ENCODE data around the gene MATN3.
"Not testable (repeated sequence)": the region's sequence is repeated elsewhere in the genome, so short reads cannot be mapped to it uniquely, and the experiment has no call there.

Gene MATN3

GRCh38 chr2:20012282-20013125 lies at the start of gene MATN3:
MATN3 (minus strand) TSS chr2:20012668; CDS start chr2:20012631, 37 bp downstream.
- no peak for DNase-seq

GRCh38 chr2:20061940-20062339 lies 49.5 kb upstream of the MATN3 start:
- DNase-seq = no peak

GRCh38 chr2:20061476-20061875 lies 49.0 kb upstream of the MATN3 start:
- no peak for DNase-seq

- no peak for DNase-seq
Measured at GRCh38 chr2:20060106-20060505, 47.6 kb upstream of the MATN3 start.

- no peak for DNase-seq
Measured at GRCh38 chr2:20057268-20057667, 44.8 kb upstream of the MATN3 start.

- DNase-seq = no peak
Measured at GRCh38 chr2:20054931-20055330, 42.5 kb upstream of the MATN3 start.

- DNase-seq = no peak
Measured at GRCh38 chr2:20054119-20054518, 41.7 kb upstream of the MATN3 start.

- DNase-seq = peak; percentile 20
Measured at GRCh38 chr2:20052861-20053281, 40.4 kb upstream of the MATN3 start.

GRCh38 chr2:20052229-20052851 lies 39.9 kb upstream of the MATN3 start:
- DNase-seq = peak; percentile 37

- DNase-seq = peak; percentile 99
Measured at GRCh38 chr2:20051532-20052228, 39.2 kb upstream of the MATN3 start, which contains the start of gene LAPTM4A. LAPTM4A (minus strand) TSS chr2:20051628; CDS start chr2:20051520, 108 bp downstream.

GRCh38 chr2:20050646-20051531 lies 38.4 kb upstream of the MATN3 start:
- no peak for DNase-seq

- peak; percentile 36 for DNase-seq
Measured at GRCh38 chr2:20050104-20050645, 37.7 kb upstream of the MATN3 start.

- DNase-seq = no peak
Measured at GRCh38 chr2:20049637-20050036, 37.2 kb upstream of the MATN3 start.

GRCh38 chr2:20048488-20049448 lies 36.3 kb upstream of the MATN3 start:
- no peak for DNase-seq

- not testable (repeated sequence) for DNase-seq
Measured at GRCh38 chr2:20045712-20046292, 33.3 kb upstream of the MATN3 start.

- no peak for DNase-seq
Measured at GRCh38 chr2:20044778-20045177, 32.3 kb upstream of the MATN3 start.

GRCh38 chr2:20042531-20042930 lies 30.1 kb upstream of the MATN3 start:
- no peak for DNase-seq

GRCh38 chr2:20040489-20041172 lies 28.2 kb upstream of the MATN3 start:
- no peak for DNase-seq

GRCh38 chr2:20037660-20038059 lies 25.2 kb upstream of the MATN3 start:
- no peak for DNase-seq

All from NCI-H2029 (cell line).